ENCODE data around the gene CADPS. TPM values are rescaled to one million over a fixed set of nuclear protein-coding genes. Genes with fewer than 3 reads are reported as not detected.

CADPS gene
- total RNA-seq, 1 donor from 2014 or later: 2.7 TPM

DNA sequence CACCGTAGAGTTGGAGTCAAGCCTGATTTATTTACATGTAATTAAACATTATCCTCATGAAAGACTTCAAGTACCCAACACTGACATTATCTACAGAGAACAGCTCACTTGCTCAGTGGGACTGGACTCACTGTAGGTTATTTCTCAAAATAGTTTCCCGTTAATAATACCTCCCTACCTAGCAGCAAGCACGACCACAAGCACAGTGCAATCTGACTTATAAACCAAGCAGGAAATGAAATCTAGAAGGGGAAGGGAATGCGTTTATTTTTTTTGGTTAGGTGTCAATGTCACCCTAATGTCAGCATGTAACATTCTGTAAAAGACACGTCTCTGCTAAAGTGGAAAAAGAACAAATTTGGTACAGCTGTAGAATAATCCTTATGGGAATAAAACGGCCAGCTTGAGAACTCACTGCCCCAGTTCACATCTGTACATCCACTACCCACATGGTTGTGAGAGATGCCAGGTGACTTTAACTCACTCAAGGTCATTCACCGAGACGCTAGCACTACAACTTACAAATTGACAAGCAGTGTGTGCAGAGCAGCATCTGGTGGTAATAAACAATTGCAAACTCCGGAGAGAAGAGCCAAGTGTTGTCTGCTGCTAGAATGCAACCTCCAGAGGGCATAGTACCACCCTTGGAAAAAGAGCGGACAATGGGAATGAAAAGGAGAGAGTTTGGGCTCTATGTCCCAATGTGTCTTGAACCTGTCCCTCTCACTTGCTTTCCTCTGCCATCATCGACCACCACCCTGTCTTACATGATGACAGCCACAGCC is 242.5 kb downstream of the CADPS start:
- ATAC-seq: no peak
- Histone ChIP-seq H3K4me1 (no peaks in the 10 kb centered on the region), H3K36me3 (no peaks in the 10 kb centered on the region), H3K27me3 (ENCODE audit: low read depth) (no peaks in the 10 kb centered on the region), H3K4me3 (no peak overlapping the region), H3K9me3 (no peaks in the 10 kb centered on the region), H3K27ac (no peak overlapping the region)
- DNase-seq: no peak
- intact Hi-C loops (cut with DNase I): no loop called here
- TF ChIP-seq, protein P1, sequence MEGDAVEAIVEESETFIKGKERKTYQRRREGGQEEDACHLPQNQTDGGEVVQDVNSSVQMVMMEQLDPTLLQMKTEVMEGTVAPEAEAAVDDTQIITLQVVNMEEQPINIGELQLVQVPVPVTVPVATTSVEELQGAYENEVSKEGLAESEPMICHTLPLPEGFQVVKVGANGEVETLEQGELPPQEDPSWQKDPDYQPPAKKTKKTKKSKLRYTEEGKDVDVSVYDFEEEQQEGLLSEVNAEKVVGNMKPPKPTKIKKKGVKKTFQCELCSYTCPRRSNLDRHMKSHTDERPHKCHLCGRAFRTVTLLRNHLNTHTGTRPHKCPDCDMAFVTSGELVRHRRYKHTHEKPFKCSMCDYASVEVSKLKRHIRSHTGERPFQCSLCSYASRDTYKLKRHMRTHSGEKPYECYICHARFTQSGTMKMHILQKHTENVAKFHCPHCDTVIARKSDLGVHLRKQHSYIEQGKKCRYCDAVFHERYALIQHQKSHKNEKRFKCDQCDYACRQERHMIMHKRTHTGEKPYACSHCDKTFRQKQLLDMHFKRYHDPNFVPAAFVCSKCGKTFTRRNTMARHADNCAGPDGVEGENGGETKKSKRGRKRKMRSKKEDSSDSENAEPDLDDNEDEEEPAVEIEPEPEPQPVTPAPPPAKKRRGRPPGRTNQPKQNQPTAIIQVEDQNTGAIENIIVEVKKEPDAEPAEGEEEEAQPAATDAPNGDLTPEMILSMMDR (IDR thresholded peaks at IDR 0.05): no peak

DNA sequence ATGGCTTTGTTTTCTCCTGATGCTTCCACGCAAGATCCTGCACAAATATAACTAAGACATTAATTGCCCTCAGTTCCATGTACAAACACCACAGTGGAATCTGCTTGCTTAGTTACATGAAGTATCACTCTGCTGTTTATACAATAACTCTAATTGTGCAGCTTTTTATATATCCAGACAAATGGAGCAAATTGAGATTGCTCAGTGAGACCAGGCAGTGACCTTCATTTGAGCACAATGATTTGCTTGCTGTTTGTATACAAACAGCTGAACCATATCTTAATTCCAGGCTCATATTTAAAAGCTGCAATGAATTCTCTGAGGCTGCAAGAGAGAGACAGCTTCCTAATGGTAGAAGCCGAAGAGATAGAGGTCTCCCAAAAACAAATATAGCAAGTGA is 243.7 kb downstream of the CADPS start:
- no peak for DNase-seq
- Histone ChIP-seq H3K27ac (no peak overlapping the region), H3K4me1 (no peaks in the 10 kb centered on the region), H3K9me3 (no peaks in the 10 kb centered on the region), H3K27me3 (ENCODE audit: low read depth) (no peaks in the 10 kb centered on the region), H3K36me3 (no peaks in the 10 kb centered on the region), H3K4me3 (no peak overlapping the region)
- intact Hi-C loops (cut with DNase I): no loop called here
- ATAC-seq: no peak
- TF ChIP-seq, protein P1 (IDR thresholded peaks at IDR 0.05): no peak

DNA sequence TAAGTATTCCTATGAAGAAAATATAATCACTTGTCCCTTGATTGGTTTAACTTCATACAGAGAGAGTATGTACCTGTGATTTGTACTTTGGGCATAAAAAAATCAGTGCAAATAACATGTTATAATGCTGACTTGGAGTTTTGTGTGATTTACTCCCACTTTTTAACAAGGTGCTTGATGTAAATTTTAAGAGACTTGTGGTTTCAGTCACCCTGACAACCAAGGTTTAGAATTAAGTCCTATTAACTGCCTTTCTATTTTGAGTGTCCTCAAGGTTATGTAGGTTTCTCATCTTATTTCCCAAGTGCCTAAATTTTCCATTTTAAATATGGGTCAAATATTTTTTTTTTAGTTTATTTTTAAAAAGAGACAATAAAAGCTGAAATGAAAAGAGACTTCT is 244.6 kb downstream of the CADPS start:
- no peak for ATAC-seq
- no peak for DNase-seq
- Histone ChIP-seq H3K27me3 (ENCODE audit: low read depth) (no peaks in the 10 kb centered on the region), H3K27ac (no peak overlapping the region), H3K9me3 (no peaks in the 10 kb centered on the region), H3K4me3 (no peak overlapping the region), H3K4me1 (no peaks in the 10 kb centered on the region), H3K36me3 (no peaks in the 10 kb centered on the region)
- intact Hi-C loops (cut with DNase I): no loop called here
- TF ChIP-seq, protein P1 (IDR thresholded peaks at IDR 0.05): no peak

DNA sequence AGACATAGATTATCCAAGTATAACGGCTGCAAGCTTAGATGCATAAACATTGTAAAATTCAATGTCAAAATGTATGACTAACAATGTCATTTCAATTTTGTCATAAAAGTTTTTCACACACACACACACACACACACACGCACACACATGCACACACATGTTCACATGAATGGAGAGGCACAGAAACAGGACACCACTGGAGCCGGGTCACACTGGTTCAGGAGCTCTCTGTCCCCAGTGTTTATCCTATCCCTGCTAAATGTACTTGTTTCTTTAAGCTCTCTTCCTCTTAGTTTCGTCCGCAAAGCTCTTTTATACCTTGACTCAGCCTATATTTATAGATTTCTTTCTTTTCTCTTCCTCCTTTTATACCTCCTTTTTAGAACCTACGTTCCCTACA is 249.9 kb downstream of the CADPS start:
- no peaks in the 10 kb centered on the region for H3K9me3 ChIP-seq
- no peak overlapping the region for H3K27ac ChIP-seq
- no peaks in the 10 kb centered on the region for H3K4me1 ChIP-seq
- DNase-seq (no peak), ATAC-seq (no peak)
- H3K4me3 ChIP-seq: no peak overlapping the region
- intact Hi-C loops (cut with DNase I): no loop called here
- no peaks in the 10 kb centered on the region for H3K36me3 ChIP-seq
- TF ChIP-seq, protein P1 (IDR thresholded peaks at IDR 0.05): no peak
- no peaks in the 10 kb centered on the region for H3K27me3 ChIP-seq (ENCODE audit: low read depth)

DNA sequence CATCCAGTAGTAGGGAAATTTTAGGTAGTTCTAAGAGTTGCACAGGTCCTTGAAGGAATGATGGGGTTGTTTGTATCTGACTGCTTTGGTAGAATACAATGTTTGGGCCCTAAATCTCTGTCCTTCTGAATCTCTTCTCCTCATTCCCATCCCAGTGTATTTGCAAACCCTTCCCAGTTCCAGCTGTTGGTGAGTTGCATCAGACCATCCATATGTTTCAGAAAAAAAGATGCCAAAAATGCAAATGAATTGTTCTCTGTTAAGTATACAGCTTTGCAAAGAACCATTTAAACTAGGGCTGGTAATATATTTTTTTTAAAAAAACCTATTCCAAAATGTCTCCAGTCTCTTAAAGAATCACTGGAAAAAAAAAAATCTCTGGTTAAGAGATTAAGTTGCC is 251.0 kb downstream of the CADPS start:
- no peak for ATAC-seq
- DNase-seq: no peak
- Histone ChIP-seq H3K27me3 (ENCODE audit: low read depth) (no peaks in the 10 kb centered on the region), H3K9me3 (no peaks in the 10 kb centered on the region), H3K27ac (no peak overlapping the region), H3K4me3 (no peak overlapping the region), H3K4me1 (no peaks in the 10 kb centered on the region), H3K36me3 (no peaks in the 10 kb centered on the region)
- intact Hi-C loops (cut with DNase I): no loop called here
- TF ChIP-seq, protein P1 (IDR thresholded peaks at IDR 0.05): no peak
